Nephron progenitor cell (in vitro differentiated cells): ENCODE data around the gene KRI1.
A peak's percentile ranks its signal among the peaks of the same experiment; 100 is the strongest.
"Not testable (repeated sequence)": the region's sequence is repeated elsewhere in the genome, so short reads cannot be mapped to it uniquely, and the experiment has no call there.

Source experiments
- DNase-seq: peaks from one replicate; pipeline ENCODE4 v3.0.0; 2021
- H3K27ac Mint-ChIP-seq: 2 replicates; pipeline ENCODE4 v1.8.0; 2021; ENCODE audit warnings: mild to moderate bottlenecking, moderate library complexity, mixed read lengths
- H3K27me3 Mint-ChIP-seq: 2 replicates; pipeline ENCODE4 v1.8.0; 2021; ENCODE audit warnings: mild to moderate bottlenecking, low read depth, mixed read lengths; ENCODE audit not compliant: poor library complexity
- H3K36me3 Mint-ChIP-seq: 2 replicates; pipeline ENCODE4 v1.8.0; 2021; ENCODE audit warnings: low read depth, mixed read lengths
- H3K4me1 Mint-ChIP-seq: 2 replicates; pipeline ENCODE4 v1.8.0; 2021; ENCODE audit warnings: mixed read lengths
- H3K4me3 Mint-ChIP-seq: 2 replicates; pipeline ENCODE4 v1.8.0; 2021; ENCODE audit warnings: mild to moderate bottlenecking, moderate library complexity, mixed read lengths
- H3K9me3 Mint-ChIP-seq: 2 replicates; pipeline ENCODE4 v1.8.0; 2021; ENCODE audit warnings: mild to moderate bottlenecking, moderate library complexity, mixed read lengths
- CTCF ChIP-seq: fragments of 200-600 bp; sonication (generic); IDR thresholded peaks from 2 replicates; pipeline ENCODE4 v1.5.0; 2021; ENCODE audit warnings: antibody characterized with exemption

KRI1 gene

DNA sequence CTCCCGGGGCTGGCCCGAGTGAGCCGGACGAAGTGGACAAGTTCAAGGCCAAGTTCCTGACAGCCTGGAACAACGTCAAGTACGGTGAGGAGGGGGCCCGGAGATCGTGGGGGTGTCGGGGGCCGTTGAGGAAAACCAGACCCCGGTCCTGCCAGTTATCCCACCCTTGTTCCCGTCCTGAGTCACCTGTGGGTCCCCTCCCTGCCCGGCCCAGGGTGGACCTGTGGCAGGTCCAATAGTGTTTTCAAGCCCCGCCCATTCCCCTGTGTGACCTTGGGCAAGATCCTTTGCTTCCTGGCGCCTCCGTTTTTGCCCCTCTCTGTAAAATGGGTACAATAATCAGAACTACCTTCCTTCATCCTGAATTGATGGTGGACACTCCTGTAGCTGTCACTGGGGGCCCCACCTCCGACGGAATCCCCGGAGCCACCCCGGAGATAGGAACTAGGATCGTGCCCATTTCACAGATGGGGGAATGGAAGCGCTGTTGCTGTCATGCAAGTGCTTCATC is 21.5 kb downstream of the KRI1 start:
- H3K27me3 Mint-ChIP-seq: peaks cover 9% of the 10 kb centered on the region
- no peak for TF ChIP-seq CTCF
- H3K27ac Mint-ChIP-seq: no peak overlapping the region
- H3K4me3 Mint-ChIP-seq: peak overlapping the region; percentile 91
- peaks cover 17% of the 10 kb centered on the region for H3K36me3 Mint-ChIP-seq
- H3K9me3 Mint-ChIP-seq: no peaks in the 10 kb centered on the region
- H3K4me1 Mint-ChIP-seq: peaks cover 5% of the 10 kb centered on the region
- DNase-seq: no peak

DNA sequence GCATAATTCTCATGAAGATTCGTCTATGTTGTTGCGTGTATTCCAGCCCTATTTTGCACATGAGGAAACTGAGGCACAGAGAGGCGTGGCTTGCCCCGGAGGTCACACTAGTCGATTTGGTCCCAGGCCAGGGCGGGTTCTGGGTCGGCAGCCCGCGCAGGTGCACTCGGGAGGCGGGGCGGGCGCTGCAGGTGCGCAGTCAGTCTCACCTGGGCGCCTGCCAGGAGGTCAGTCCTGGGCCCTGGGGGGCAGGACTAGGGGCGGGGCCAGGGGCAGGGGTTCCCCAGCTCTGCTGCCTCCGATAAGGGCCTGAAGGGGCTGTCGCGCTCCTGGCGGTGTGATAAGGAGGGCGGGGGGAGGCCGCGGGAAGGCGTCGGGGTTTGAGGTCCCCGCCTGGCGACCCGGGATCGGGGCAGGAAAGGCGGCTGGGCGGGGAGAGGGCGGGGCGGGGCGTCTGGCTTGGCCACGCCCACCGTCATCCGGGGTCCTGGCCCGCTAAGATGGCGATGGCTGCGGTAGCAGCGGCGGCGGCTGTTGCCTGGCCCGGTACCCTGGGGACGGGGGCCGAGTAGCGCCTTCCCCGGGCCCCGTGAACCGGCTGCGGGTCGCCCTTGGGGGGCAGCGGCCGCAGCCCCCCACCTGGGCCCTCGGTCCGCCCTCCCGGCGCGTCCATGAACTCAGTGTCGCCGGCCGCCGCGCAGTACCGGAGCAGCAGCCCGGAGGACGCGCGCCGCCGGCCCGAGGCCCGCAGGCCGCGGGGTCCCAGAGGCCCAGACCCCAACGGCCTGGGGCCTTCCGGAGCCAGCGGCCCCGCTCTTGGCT is 22.2 kb downstream of the KRI1 start, which contains the start of gene ATG4D:
Gene ATG4D (plus strand): TSS at position 485 of the 822 bp plus-strand sequence. CDS start 187 bp downstream, at position 672.
- H3K9me3 Mint-ChIP-seq: no peaks in the 10 kb centered on the region
- TF ChIP-seq CTCF: no peak
- peaks cover 14% of the 10 kb centered on the region for H3K27me3 Mint-ChIP-seq

DNA sequence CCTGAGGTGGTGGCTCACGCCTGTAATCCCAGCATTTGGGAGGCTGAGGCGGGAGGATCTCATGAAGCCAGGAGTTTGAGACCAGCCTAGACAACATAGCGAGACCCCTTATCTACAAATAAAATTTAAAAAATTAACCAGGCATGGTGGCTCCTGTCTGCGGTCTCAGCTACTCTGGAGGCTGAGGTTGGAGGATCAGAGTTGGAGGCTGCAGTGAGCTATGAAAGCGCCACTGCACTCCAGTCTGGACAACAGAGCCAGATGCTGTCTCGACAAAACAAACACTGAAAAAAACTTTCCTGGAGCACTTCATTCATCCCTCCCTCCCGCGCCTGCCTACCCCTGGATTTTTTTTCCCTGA is 22.8 kb downstream of the KRI1 start:
- DNase-seq: no peak
- peaks cover 17% of the 10 kb centered on the region for H3K27me3 Mint-ChIP-seq
- no peak overlapping the region for H3K27ac Mint-ChIP-seq
- no peak for TF ChIP-seq CTCF
- H3K36me3 Mint-ChIP-seq: peaks cover 4% of the 10 kb centered on the region
- H3K9me3 Mint-ChIP-seq: no peaks in the 10 kb centered on the region
- H3K4me3 Mint-ChIP-seq: peak overlapping the region; percentile 81
- H3K4me1 Mint-ChIP-seq: peaks cover 5% of the 10 kb centered on the region

More for the DNA sequence above, 22.2 kb downstream of the KRI1 start, which contains the start of gene ATG4D:
- Mint-ChIP-seq H3K4me3 (peak within 1 kb of the TSS; percentile 91), H3K36me3 (peaks cover 10% of the 10 kb centered on the region), H3K4me1 (peaks cover 5% of the 10 kb centered on the region), H3K27ac (no peak within 1 kb of the TSS)
- DNase-seq: peak; percentile 91

DNA sequence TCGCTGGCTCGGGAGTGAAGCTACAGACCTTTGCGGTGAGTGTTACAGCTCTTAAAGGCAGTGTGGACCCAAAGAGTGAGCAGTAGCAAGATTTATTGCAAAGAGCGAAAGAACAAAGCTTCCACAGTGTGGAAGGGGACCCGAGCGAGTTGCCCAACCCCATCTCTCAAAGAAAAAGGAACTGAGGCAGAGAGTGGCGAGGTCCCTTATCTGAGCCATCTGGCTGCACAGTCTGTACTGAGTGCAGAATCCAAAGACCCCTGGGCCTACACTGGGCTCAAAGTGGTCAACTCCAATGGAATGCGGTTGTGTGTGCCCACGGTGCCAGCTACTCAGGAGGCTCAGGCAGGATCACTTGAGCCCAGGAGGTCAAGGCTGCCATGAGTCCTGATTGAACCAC is 26.8 kb downstream of the KRI1 start:
- H3K27me3 Mint-ChIP-seq: peaks cover 34% of the 10 kb centered on the region
- peak overlapping the region; percentile 92 for H3K27ac Mint-ChIP-seq
- H3K36me3 Mint-ChIP-seq, H3K9me3 Mint-ChIP-seq, DNase-seq, H3K4me1 Mint-ChIP-seq, H3K4me3 Mint-ChIP-seq: not testable (repeated sequence)

GRCh38 chr19:10538204-10538983 is 27.4 kb downstream of the KRI1 start:
- no peaks in the 10 kb centered on the region for H3K9me3 Mint-ChIP-seq
- H3K4me3 Mint-ChIP-seq: no peak overlapping the region
- DNase-seq: no peak
- H3K27me3 Mint-ChIP-seq: peaks cover 34% of the 10 kb centered on the region
- no peak for TF ChIP-seq CTCF
- H3K36me3 Mint-ChIP-seq: no peaks in the 10 kb centered on the region
- H3K27ac Mint-ChIP-seq: peak overlapping the region; percentile 92
- H3K4me1 Mint-ChIP-seq: peaks cover 4% of the 10 kb centered on the region

- peaks cover under 1% of the 10 kb centered on the region for H3K9me3 Mint-ChIP-seq
Measured at GRCh38 chr19:10537668-10538067, 28.1 kb downstream of the KRI1 start.

More at GRCh38 chr19:10537668-10538067, 28.1 kb downstream of the KRI1 start:
- H3K27me3 Mint-ChIP-seq: peaks cover 32% of the 10 kb centered on the region
- H3K27ac Mint-ChIP-seq: no peak overlapping the region
- H3K36me3 Mint-ChIP-seq: no peaks in the 10 kb centered on the region
- DNase-seq: no peak
- TF ChIP-seq CTCF: no peak
- peaks cover 4% of the 10 kb centered on the region for H3K4me1 Mint-ChIP-seq
- H3K4me3 Mint-ChIP-seq: no peak overlapping the region
